Fibroblast of pulmonary artery (primary cell): ENCODE measurements around the gene AFF3.

Experiments used
- DNase-seq: peaks from one replicate; pipeline ENCODE4 v3.0.0-alpha.2; 2010; ENCODE audit warnings: low read depth
- H3K4me3 ChIP-seq: replicated peaks from 2 replicates; pipeline ENCODE4 v1.5.1; 2011; ENCODE audit warnings: low read depth, mild to moderate bottlenecking, control low read depth, low read length, moderate library complexity
- CTCF ChIP-seq: IDR thresholded peaks from 2 replicates; pipeline ENCODE4 v1.5.1; 2011; ENCODE audit warnings: mild to moderate bottlenecking, control low read depth, low read length, inconsistent platforms; ENCODE audit errors: missing control alignments

The AFF3 gene

GRCh38 chr2:99605036-99605435 is 537.4 kb downstream of the AFF3 start:
- TF ChIP-seq CTCF, result no peak
- no peak overlapping the region for H3K4me3 ChIP-seq

GRCh38 chr2:99602476-99602875 is 539.9 kb downstream of the AFF3 start:
- H3K4me3 ChIP-seq, result no peak overlapping the region
- no peak for TF ChIP-seq CTCF
- DNase-seq, result peak; percentile 11

More at GRCh38 chr2:99605036-99605435, 537.4 kb downstream of the AFF3 start:
- DNase-seq, result no peak

- no peak for TF ChIP-seq CTCF
- H3K4me3 ChIP-seq, result no peak overlapping the region
- no peak for DNase-seq
These were observed 541.3 kb downstream of the AFF3 start for GRCh38 chr2:99600981-99601651.

- TF ChIP-seq CTCF, result no peak
- DNase-seq, result no peak
These were observed 543.9 kb downstream of the AFF3 start for GRCh38 chr2:99598441-99598840.

GRCh38 chr2:99597616-99598015 is 544.8 kb downstream of the AFF3 start:
- H3K4me3 ChIP-seq, result no peak overlapping the region
- no peak for DNase-seq
- TF ChIP-seq CTCF, result no peak

More at GRCh38 chr2:99598441-99598840, 543.9 kb downstream of the AFF3 start:
- H3K4me3 ChIP-seq, result no peak overlapping the region

- H3K4me3 ChIP-seq, result no peak overlapping the region
- DNase-seq, result no peak
- no peak for TF ChIP-seq CTCF
These were observed 547.0 kb downstream of the AFF3 start for GRCh38 chr2:99595373-99595772.
